BJ (cell line): Measurements from ENCODE around the gene GP9. TPM values are rescaled to one million over a fixed set of nuclear protein-coding genes. Genes with fewer than 3 reads are reported as not detected.

ENCODE experiments used
- CTCF ChIA-PET: fragments of 350-600 bp; formaldehyde crosslinking; extraction: SDS; loops from one replicate; lab custom pipeline; 2021; ENCODE audit warnings: antibody characterized with exemption, inconsistent platforms; lab: Yijun Ruan, JAX
- POLR2A ChIA-PET: fragments of 300-600 bp; sonication (Branson Sonifier 250); formaldehyde crosslinking; extraction: SDS; loops from one replicate; lab custom pipeline; 2021; ENCODE audit warnings: antibody characterized with exemption; lab: Charles Lee
- DNase-seq: peaks from one replicate; pipeline ENCODE4 v3.0.0-alpha.2; 2011; ENCODE audit warnings: low read depth
- H3K27me3 ChIP-seq: 2 replicates; pipeline ENCODE4 v1.6.0; 2011; ENCODE audit warnings: low read length; ENCODE audit not compliant: control insufficient read depth, insufficient read depth
- H3K36me3 ChIP-seq: 2 replicates; pipeline ENCODE4 v1.5.1; 2011; ENCODE audit warnings: low read length; ENCODE audit not compliant: control insufficient read depth, insufficient read depth
- H3K4me3 ChIP-seq: 2 replicates; pipeline ENCODE4 v1.5.1; 2011; ENCODE audit warnings: low read depth, mild to moderate bottlenecking, control low read depth, low read length
- polyA plus RNA-seq: library from polyadenylated mRNA; depleted of rRNA; stranded (reverse); fragments of >200 nt; gene quantifications from 2 replicates; pipeline ENCODE4 v1.2.3, GENCODE V29; 2011
- TF ChIP-seq, protein P1 (sequence below): IDR thresholded peaks from 2 replicates; pipeline ENCODE4 v1.5.1; 2011; ENCODE audit warnings: low read depth, mild to moderate bottlenecking, control low read depth, inconsistent platforms, low read length, moderate library complexity; ENCODE audit not compliant: insufficient read depth

Gene GP9
- polyA plus RNA-seq, 1 experiment, result not detected

DNA sequence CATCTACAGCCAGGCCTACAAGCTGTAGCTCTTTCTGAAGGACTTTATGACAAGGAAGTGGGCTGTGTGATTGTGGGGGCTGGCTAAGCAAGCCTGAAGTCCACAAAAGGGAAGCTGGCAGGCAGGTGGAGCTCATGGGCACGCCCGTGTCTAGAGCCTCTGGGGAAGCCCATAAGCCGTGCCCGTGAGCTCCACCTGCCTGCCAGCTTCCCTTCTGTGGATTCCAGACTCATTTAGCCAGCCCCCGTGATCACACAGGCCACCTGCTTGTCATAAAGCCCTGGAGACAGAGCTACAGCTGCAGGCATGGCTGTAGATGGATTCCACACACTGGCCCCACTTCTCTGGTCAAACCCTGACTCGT, 44.2 kb upstream of the GP9 start:
- Histone ChIP-seq H3K36me3 (no peaks in the 10 kb centered on the region), H3K4me3 (no peak overlapping the region), H3K27me3 (peaks cover 6% of the 10 kb centered on the region)
- no peak for DNase-seq
- ChIA-PET POLR2A (interaction anchor here (0.6 kb wide), 1 partner anchor 587 kb away, joined by 3 read pairs; no protein-coding TSS in a partner anchor), CTCF (interaction anchor here (0.9 to 2.3 kb wide), 7 partner anchors 9 to 46 kb away, joined by 3 to 9 read pairs (median 3); no protein-coding TSS in a partner anchor)
- TF ChIP-seq, protein P1, sequence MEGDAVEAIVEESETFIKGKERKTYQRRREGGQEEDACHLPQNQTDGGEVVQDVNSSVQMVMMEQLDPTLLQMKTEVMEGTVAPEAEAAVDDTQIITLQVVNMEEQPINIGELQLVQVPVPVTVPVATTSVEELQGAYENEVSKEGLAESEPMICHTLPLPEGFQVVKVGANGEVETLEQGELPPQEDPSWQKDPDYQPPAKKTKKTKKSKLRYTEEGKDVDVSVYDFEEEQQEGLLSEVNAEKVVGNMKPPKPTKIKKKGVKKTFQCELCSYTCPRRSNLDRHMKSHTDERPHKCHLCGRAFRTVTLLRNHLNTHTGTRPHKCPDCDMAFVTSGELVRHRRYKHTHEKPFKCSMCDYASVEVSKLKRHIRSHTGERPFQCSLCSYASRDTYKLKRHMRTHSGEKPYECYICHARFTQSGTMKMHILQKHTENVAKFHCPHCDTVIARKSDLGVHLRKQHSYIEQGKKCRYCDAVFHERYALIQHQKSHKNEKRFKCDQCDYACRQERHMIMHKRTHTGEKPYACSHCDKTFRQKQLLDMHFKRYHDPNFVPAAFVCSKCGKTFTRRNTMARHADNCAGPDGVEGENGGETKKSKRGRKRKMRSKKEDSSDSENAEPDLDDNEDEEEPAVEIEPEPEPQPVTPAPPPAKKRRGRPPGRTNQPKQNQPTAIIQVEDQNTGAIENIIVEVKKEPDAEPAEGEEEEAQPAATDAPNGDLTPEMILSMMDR, result no peak

DNA sequence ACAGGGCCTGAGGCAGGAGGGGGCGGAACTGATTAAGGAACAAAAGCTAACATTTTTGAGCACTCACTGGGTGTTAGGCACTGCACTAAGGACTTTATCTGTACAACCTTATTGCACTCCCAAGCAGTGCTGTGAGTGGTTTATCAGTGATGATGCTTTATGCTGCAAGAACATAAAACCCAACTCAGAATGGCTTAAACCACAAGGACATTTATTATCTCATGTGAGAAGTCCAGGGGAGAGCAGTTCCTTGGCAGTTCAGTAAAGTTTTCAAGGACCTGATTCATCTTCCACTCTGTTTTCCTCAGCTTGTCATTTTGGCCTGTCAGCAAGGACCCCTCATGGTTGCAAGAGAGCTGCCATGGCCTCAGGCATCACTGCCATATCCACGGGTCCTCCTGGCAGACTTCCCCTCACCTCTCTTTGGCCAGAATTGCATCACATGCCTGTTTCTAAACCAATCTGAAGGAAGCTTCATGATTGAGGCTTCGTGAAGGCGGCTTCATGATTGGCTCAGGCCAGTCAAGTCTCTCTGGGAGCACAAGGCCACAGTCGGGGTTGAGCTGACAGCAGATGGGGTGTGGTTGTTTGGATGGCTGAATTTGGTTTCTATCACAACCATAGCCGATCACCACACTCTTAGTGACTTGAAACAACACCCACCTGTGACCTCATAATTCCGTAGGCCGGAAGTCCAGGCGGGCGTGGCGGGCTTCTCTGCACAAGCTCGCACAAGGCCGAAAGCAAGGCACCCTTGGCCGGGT, 43.7 kb upstream of the GP9 start:
- H3K36me3 ChIP-seq, result no peaks in the 10 kb centered on the region
- peaks cover 7% of the 10 kb centered on the region for H3K27me3 ChIP-seq
- CTCF ChIA-PET, result interaction anchor here (0.8 to 2.3 kb wide), 8 partner anchors 9 to 46 kb away, joined by 3 to 9 read pairs (median 3); no protein-coding TSS in a partner anchor
- TF ChIP-seq, protein P1, result no peak
- DNase-seq, result no peak
- POLR2A ChIA-PET, result interaction anchor here (0.6 kb wide), 1 partner anchor 586 kb away, joined by 3 read pairs; no protein-coding TSS in a partner anchor
- H3K4me3 ChIP-seq, result no peak overlapping the region

DNA sequence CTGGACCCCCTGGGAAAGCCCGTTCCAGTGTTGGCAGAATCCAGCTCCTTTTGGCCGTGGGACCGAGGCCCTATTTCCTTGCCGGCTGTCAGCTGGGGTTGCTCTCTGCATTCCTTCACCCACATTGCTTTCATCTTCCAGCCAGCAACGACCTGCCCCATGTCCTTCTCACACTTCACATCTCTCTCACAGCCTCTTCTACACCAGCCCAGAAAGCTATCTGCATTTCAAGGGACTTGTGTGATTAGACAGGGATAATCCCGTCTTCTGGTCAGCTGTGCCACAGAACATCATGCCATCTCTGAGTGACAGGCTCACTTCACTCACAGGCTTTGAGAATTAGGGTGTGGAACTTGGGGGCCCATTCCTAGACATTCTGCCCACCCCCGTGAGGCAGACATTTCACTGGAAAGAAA, 43.1 kb upstream of the GP9 start:
- peaks cover 12% of the 10 kb centered on the region for H3K27me3 ChIP-seq
- CTCF ChIA-PET, result interaction anchor here (0.8 to 2.3 kb wide), 6 partner anchors 9 to 47 kb away, joined by 3 to 9 read pairs (median 4); no protein-coding TSS in a partner anchor
- H3K36me3 ChIP-seq, result no peaks in the 10 kb centered on the region
- no peak for DNase-seq
- no peak overlapping the region for H3K4me3 ChIP-seq
- TF ChIP-seq, protein P1, result no peak
- POLR2A ChIA-PET, result no interaction called here

DNA sequence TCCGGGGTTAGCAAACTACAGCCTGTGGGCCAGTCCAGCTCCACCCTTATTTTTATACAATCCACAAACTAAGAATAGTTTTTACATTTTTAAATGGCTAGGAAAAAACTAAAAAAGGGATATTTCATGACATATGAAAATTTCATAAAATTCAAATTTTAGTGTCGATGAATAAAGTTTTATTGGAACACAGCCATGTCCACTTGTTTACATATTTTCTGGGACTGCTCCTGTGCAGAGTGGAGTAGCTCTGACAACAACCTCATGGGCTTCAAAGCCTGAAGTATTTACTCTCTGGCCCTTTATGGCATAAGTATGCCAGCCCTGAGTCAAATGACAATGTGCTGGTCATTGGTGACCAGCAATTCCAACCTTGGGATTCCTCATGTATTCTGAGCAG, 42.3 kb upstream of the GP9 start:
- POLR2A ChIA-PET, result no interaction called here
- Histone ChIP-seq H3K36me3 (no peaks in the 10 kb centered on the region), H3K27me3 (peaks cover 17% of the 10 kb centered on the region), H3K4me3 (no peak overlapping the region)
- TF ChIP-seq, protein P1, result no peak
- no peak for DNase-seq
- CTCF ChIA-PET, result no interaction called here

DNA sequence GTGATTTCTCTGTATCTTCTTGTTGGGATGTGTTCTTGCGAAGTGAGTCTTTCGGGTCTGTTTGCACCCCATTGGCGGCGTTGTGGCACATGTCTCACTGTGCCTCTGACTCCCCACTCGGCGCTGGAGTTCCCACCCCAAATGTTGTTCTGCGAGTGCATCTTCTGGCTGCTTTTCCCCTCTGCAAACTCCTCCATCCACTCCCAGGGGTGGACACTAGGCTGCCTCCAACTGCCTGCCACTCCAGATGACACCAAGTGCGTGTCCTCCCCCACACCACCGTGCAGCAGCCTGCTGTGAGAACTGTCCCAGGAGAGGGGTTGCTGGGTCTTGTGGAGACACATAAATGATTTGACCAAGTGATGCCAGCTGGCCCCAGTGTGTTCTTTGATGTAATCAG, 41.8 kb upstream of the GP9 start:
- peaks cover 18% of the 10 kb centered on the region for H3K27me3 ChIP-seq
- H3K4me3 ChIP-seq, result no peak overlapping the region
- ChIA-PET POLR2A (no interaction called here), CTCF (interaction anchor here (0.6 kb wide), 1 partner anchor 143 kb away, joined by 3 read pairs; no protein-coding TSS in a partner anchor)
- H3K36me3 ChIP-seq, result no peaks in the 10 kb centered on the region
- no peak for DNase-seq
- TF ChIP-seq, protein P1, result no peak
